ENCODE data around the gene HSP90AB1.

HSP90AB1 gene

GRCh38 chr6:44301782-44302564 lies 55.1 kb downstream of the HSP90AB1 start:
- no peak for TF ChIP-seq CTCF (IDR thresholded peaks at IDR 0.05)
- Histone ChIP-seq H3K4me1 (ENCODE audit: control insufficient read depth in 1 of 2, insufficient read depth in 1 of 2, low read depth in 1 of 2, low read length in 1 of 2) (peaks cover 8 to 12% of the 10 kb centered on the region in 2 experiments), H3K27ac (no peak overlapping the region), H3K4me3 (ENCODE audit: low read depth in 1 of 2, low read length in 1 of 2) (no peak overlapping the region), H3K9me3 (no peaks in the 10 kb centered on the region), H3K27me3 (peaks cover 20% of the 10 kb centered on the region), H3K36me3 (peaks cover 69% of the 10 kb centered on the region)

GRCh38 chr6:44302856-44303255 lies 56.0 kb downstream of the HSP90AB1 start:
- peaks cover 11% of the 10 kb centered on the region for H3K27me3 ChIP-seq
- TF ChIP-seq CTCF (IDR thresholded peaks at IDR 0.05): no peak
- peaks cover 78% of the 10 kb centered on the region for H3K36me3 ChIP-seq
- no peak overlapping the region for H3K4me3 ChIP-seq (ENCODE audit: low read depth in 1 of 2, low read length in 1 of 2)
- H3K4me1 ChIP-seq (ENCODE audit: control insufficient read depth in 1 of 2, insufficient read depth in 1 of 2, low read depth in 1 of 2, low read length in 1 of 2): peaks cover 0 to 3% of the 10 kb centered on the region in 2 experiments
- no peaks in the 10 kb centered on the region for H3K9me3 ChIP-seq
- H3K27ac ChIP-seq: no peak overlapping the region

Measured in neutrophil (primary cell).